Liver (tissue), 9 donors: ENCODE measurements around the gene MT1F. TPM values are rescaled to one million over a fixed set of nuclear protein-coding genes. Genes with fewer than 3 reads are reported as not detected.

Source experiments
- DNase-seq: peaks from one replicate; pipeline ENCODE4 v3.0.0-alpha.2; 2017; ENCODE audit warnings: low spot score
- H3K27ac ChIP-seq, 2 donors: one replicate each; pipeline ENCODE4 v1.7.0; 2013; ENCODE audit warnings: inconsistent platforms in 2 of 2, low read length in 2 of 2, control low read depth in 1 of 2, low read depth in 1 of 2, mild to moderate bottlenecking in 1 of 2
- H3K27me3 ChIP-seq, 4 donors: one replicate each; pipeline versions ENCODE4 v1.6.1 to v1.7.0; 2013; ENCODE audit warnings: low read length in 3 of 4, inconsistent platforms in 1 of 4, mild to moderate bottlenecking in 1 of 4, moderate library complexity in 1 of 4; ENCODE audit not compliant: control insufficient read depth in 4 of 4, insufficient read depth in 4 of 4
- H3K36me3 ChIP-seq, 4 donors: one replicate each; pipeline versions ENCODE4 v1.6.1 to v1.7.0; 2013; ENCODE audit warnings: low read length in 3 of 4, mild to moderate bottlenecking in 3 of 4, low read depth in 1 of 4, moderate library complexity in 1 of 4; ENCODE audit not compliant: control insufficient read depth in 4 of 4, insufficient read depth in 3 of 4
- H3K4me1 ChIP-seq, 4 donors: one replicate each; pipeline versions ENCODE4 v1.6.1 to v1.7.0; 2013; ENCODE audit warnings: low read length in 3 of 4, mild to moderate bottlenecking in 3 of 4, moderate library complexity in 1 of 4; ENCODE audit not compliant: control insufficient read depth in 4 of 4, insufficient read depth in 4 of 4
- H3K4me3 ChIP-seq, 3 donors: one replicate each; pipeline versions ENCODE4 v1.6.1 to v1.7.0; 2013; ENCODE audit warnings: low read length in 3 of 3, control low read depth in 1 of 3, low read depth in 1 of 3, mild to moderate bottlenecking in 1 of 3
- H3K9ac ChIP-seq, 2 donors: one replicate each; pipeline ENCODE4 v1.7.0; 2013; ENCODE audit warnings: low read length in 2 of 2, mild to moderate bottlenecking in 2 of 2, moderate library complexity in 2 of 2, control low read depth in 1 of 2, low read depth in 1 of 2
- H3K9me3 ChIP-seq, 4 donors: one replicate each; pipeline versions ENCODE4 v1.6.1 to v1.7.0; 2013; ENCODE audit warnings: low read length in 3 of 4; ENCODE audit not compliant: control insufficient read depth in 4 of 4
- ATF3 ChIP-seq: IDR thresholded peaks from 2 replicates; pipeline ENCODE4 v1.6.1; 2016; ENCODE audit warnings: antibody characterized with exemption
- CTCF ChIP-seq: fragments of 150-350 bp; IDR thresholded peaks from 2 replicates; pipeline ENCODE4 v1.5.1; 2017; ENCODE audit warnings: improper control_type of control experiment, low read depth, low read length; ENCODE audit not compliant: missing input control
- EGR1 ChIP-seq, 2 donors: IDR thresholded peaks; 2 replicates each; pipeline ENCODE4 v1.6.1; 2016 to 2018; ENCODE audit warnings: antibody characterized with exemption in 2 of 2, low read depth in 2 of 2
- FOXA1 ChIP-seq: IDR thresholded peaks from 2 replicates; pipeline ENCODE4 v1.6.1; 2016; ENCODE audit warnings: antibody characterized with exemption
- FOXA2 ChIP-seq: IDR thresholded peaks from 2 replicates; pipeline ENCODE4 v1.6.1; 2016; ENCODE audit warnings: antibody characterized with exemption
- GABPA ChIP-seq, 2 donors: IDR thresholded peaks in 1 of 2; conservative IDR thresholded peaks in 1 of 2; 2 replicates each; pipeline ENCODE4 v1.6.1; 2016; ENCODE audit warnings: antibody characterized with exemption in 2 of 2, mild to moderate bottlenecking in 1 of 2, moderate library complexity in 1 of 2
- HNF4A ChIP-seq, 2 donors: conservative IDR thresholded peaks; 2 replicates each; pipeline ENCODE4 v1.6.1; 2016; ENCODE audit warnings: antibody characterized with exemption in 2 of 2, mild to moderate bottlenecking in 2 of 2
- HNF4G ChIP-seq: IDR thresholded peaks from 2 replicates; pipeline ENCODE4 v1.6.1; 2016; ENCODE audit warnings: antibody characterized with exemption
- JUND ChIP-seq, 2 donors: IDR thresholded peaks; 2 replicates each; pipeline ENCODE4 v1.6.1; 2016; ENCODE audit warnings: antibody characterized with exemption in 2 of 2
- MAX ChIP-seq: IDR thresholded peaks from 2 replicates; pipeline ENCODE4 v1.6.1; 2016; ENCODE audit warnings: antibody characterized with exemption
- NR2F2 ChIP-seq: IDR thresholded peaks from 2 replicates; pipeline ENCODE4 v1.6.1; 2016; ENCODE audit warnings: antibody characterized with exemption
- RAD21 ChIP-seq, 2 donors: IDR thresholded peaks; 2 replicates each; pipeline ENCODE4 v1.6.1; 2016; ENCODE audit warnings: antibody characterized with exemption in 2 of 2, mild to moderate bottlenecking in 2 of 2
- REST ChIP-seq: IDR thresholded peaks from 2 replicates; pipeline ENCODE4 v1.6.1; 2016; ENCODE audit warnings: antibody characterized with exemption, mild to moderate bottlenecking
- RXRA ChIP-seq, 2 donors: IDR thresholded peaks; 2 replicates each; pipeline ENCODE4 v1.6.1; 2017 to 2018; ENCODE audit warnings: antibody characterized with exemption in 2 of 2, mild to moderate bottlenecking in 1 of 2
- SP1 ChIP-seq: IDR thresholded peaks from 2 replicates; pipeline ENCODE4 v1.6.1; 2018; ENCODE audit warnings: antibody characterized with exemption, mild to moderate bottlenecking
- TAF1 ChIP-seq: conservative IDR thresholded peaks from 2 replicates; pipeline ENCODE4 v1.6.1; 2016; ENCODE audit warnings: antibody characterized with exemption, mild to moderate bottlenecking
- YY1 ChIP-seq: IDR thresholded peaks from 2 replicates; pipeline ENCODE4 v1.6.1; 2016; ENCODE audit warnings: antibody characterized with exemption, mild to moderate bottlenecking
- ZBTB33 ChIP-seq: IDR thresholded peaks from 2 replicates; pipeline ENCODE4 v1.6.1; 2016; ENCODE audit warnings: antibody characterized with exemption
- WGBS: extraction: QIAGEN DNeasy Blood & Tissue Kit; methylation state at CpG from one replicate; pipeline ENCODE4 v1.1.7; 2013; 5-methylcytosine and 5-hydroxymethylcytosine counted together
- polyA plus RNA-seq, 2 donors: library from polyadenylated mRNA; stranded (reverse) in 1 of 2; unstranded in 1 of 2; fragments of 200-250 nt in 1 of 2; fragments of >200 nt in 1 of 2; fragmentation: Nextera tagmentation in 1 of 2; extraction: Ambion mirVana in 1 of 2; gene quantifications; one replicate each; pipeline versions ENCODE4 v1.2.1 to v1.2.3, GENCODE V29; 2013 to 2015
- total RNA-seq, 2 donors: library from RNA; depleted of rRNA; stranded (reverse); fragments of >200 nt; gene quantifications; one replicate each; pipeline ENCODE4 v1.2.3, GENCODE V29; 2014
- donor health status: healthy.
- donor health status: healthy.
- donor health status: healthy.
- donor health status: healthy.
- donor health status: healthy.

MT1F gene
- total and polyA plus RNA-seq, 4 donors = 14.2 to 895 (median 134) TPM

GRCh38 chr16:56608043-56608875 is 49.5 kb upstream of the MT1F start, which contains the start of gene MT2A:
MT2A (plus strand) TSS chr16:56608584; CDS start chr16:56608656, 72 bp downstream.
- 2% methylated on average over 62 of the region's 62 CpGs for WGBS
- Histone ChIP-seq H3K9ac (peak within 1 kb of the TSS; percentile 79 to 98), H3K36me3 (no peaks in the 10 kb centered on the region), H3K27me3 (no peaks in the 10 kb centered on the region), H3K27ac (peak within 1 kb of the TSS; percentile 98 to 99), H3K4me1 (peaks cover 6 to 37% (median 13%) of the 10 kb centered on the region in 4 donors), H3K9me3 (no peaks in the 10 kb centered on the region), H3K4me3 (peak within 1 kb of the TSS; percentile 68 to 90 (median 88))
- peak; percentile 90 for TF ChIP-seq REST
- TF ChIP-seq FOXA1 = peak; percentile 41
- no peak for TF ChIP-seq ZBTB33
- peak; percentile 30 to 31 for TF ChIP-seq RAD21 (IDR thresholded peaks at IDR 0.05)
- peak; percentile 91 for TF ChIP-seq SP1
- TF ChIP-seq NR2F2 = no peak
- peak in 1 of 2 donors; percentile 62 for TF ChIP-seq EGR1 (IDR thresholded peaks at IDR 0.05; ENCODE audit: low read depth in 2 of 2)
- TF ChIP-seq ATF3 = no peak
- peak; percentile 90 for TF ChIP-seq TAF1
- no peak for TF ChIP-seq HNF4G
- TF ChIP-seq RXRA (IDR thresholded peaks at IDR 0.05) = peak; percentile 57 to 85
- peak; percentile 22 for TF ChIP-seq FOXA2
- TF ChIP-seq JUND (IDR thresholded peaks at IDR 0.05) = peak in 1 of 2 donors; percentile 80
- TF ChIP-seq CTCF = no peak
- TF ChIP-seq HNF4A (conservative IDR thresholded peaks at IDR 0.05) = peak; percentile 12 to 37
- TF ChIP-seq GABPA (IDR thresholded peaks at IDR 0.05 in 1 of 2, conservative IDR thresholded peaks at IDR 0.05 in 1 of 2) = peak in 1 of 2 donors; percentile 29
- peak; percentile 75 for TF ChIP-seq YY1
- no peak for TF ChIP-seq MAX
- peak; percentile 94 for DNase-seq
